ENCODE data around the gene AP4E1. TPM values are rescaled to one million over a fixed set of nuclear protein-coding genes. Genes with fewer than 3 reads are reported as not detected.

AP4E1 gene
- total and polyA plus RNA-seq, 2 of the 4 experiments (the other 2 are of a cell fraction): 3.1 to 6.8 TPM

- Histone ChIP-seq H3K27ac (ENCODE audit: insufficient read depth, low read length) (no peak overlapping the region), H2AK5ac (ENCODE audit: low read depth, low read length) (no peak overlapping the region), H3K23ac (ENCODE audit: low read depth, low read length) (no peak overlapping the region), H4K91ac (ENCODE audit: insufficient read depth, low read depth, low read length) (no peak overlapping the region), H3K9ac (ENCODE audit: low read depth, low read length) (no peak overlapping the region; the same call in 1 of the 2 replicates), H2AFZ (replicated peaks; ENCODE audit: low read length, poor library complexity) (no peak overlapping the region), H3K56ac (ENCODE audit: extremely low read depth, insufficient read depth, low read length) (no peak overlapping the region), H3K27me3 (ENCODE audit: control insufficient read depth, insufficient read depth, low read length) (no peaks in the 10 kb centered on the region), H3K4me3 (ENCODE audit: insufficient read depth, low read depth, low read length) (no peak overlapping the region), H3K9me1 (ENCODE audit: insufficient read depth, low read length) (0 out of 2 replicates have a peak, but pooled peaks cover 3% of the 10 kb centered on the region), H2AK9ac (replicated peaks; ENCODE audit: low read depth, low read length, poor library complexity) (no peak overlapping the region), H4K20me1 (ENCODE audit: insufficient read depth, low read length) (no peaks in the 10 kb centered on the region), H3K18ac (ENCODE audit: low read depth, low read length) (peak overlapping the region; percentile 36; the same call in 1 of the 2 replicates), H2BK5ac (ENCODE audit: low read depth, low read length, poor library complexity, severe bottlenecking) (peak overlapping the region; percentile 83), H3K4me1 (ENCODE audit: control insufficient read depth, insufficient read depth, low read length) (0 out of 2 replicates have a peak, but pooled peaks cover 2% of the 10 kb centered on the region), H3K36me3 (ENCODE audit: control insufficient read depth, insufficient read depth, low read length) (peaks cover 14% of the 10 kb centered on the region), H4K5ac (ENCODE audit: low read depth, low read length) (no peak overlapping the region), H3K9me3 (ENCODE audit: control insufficient read depth, insufficient read depth, low read length) (no peaks in the 10 kb centered on the region), H2BK120ac (ENCODE audit: low read depth, low read length) (no peak overlapping the region), H3K14ac (replicated peaks; ENCODE audit: low read depth, low read length) (no peak overlapping the region), H4K8ac (ENCODE audit: low read depth in 2 of 2, low read length in 2 of 2) (0 out of 4 replicates have a peak overlapping the region, but pooled peaks of 1 of the 2 experiments have one; percentile 2), H3K4ac (ENCODE audit: low read depth, low read length) (no peak overlapping the region; the same call in 1 of the 2 replicates), H2BK20ac (ENCODE audit: low read depth, low read length) (no peak overlapping the region), H3K79me1 (ENCODE audit: low read depth in 1 of 2, low read length in 2 of 2) (peaks cover 0 to 3% of the 10 kb centered on the region in 2 experiments; a peak in 1 of 4 replicates), H3K4me2 (ENCODE audit: low read depth, low read length) (peak overlapping the region; percentile 74; the same call in 1 of the 2 replicates), H2BK15ac (ENCODE audit: low read depth, low read length) (no peak overlapping the region)
- TF ChIP-seq MAFK (IDR thresholded peaks at IDR 0.05; ENCODE audit: low read depth, low read length) (no peak), NFE2L2 (IDR thresholded peaks at IDR 0.05; ENCODE audit: low read depth, low read length) (no peak), ELK1 (IDR thresholded peaks at IDR 0.05; ENCODE audit: borderline replicate concordance, low read depth, low read length) (no peak), CEBPB (IDR thresholded peaks at IDR 0.05; ENCODE audit: low read depth, low read length) (no peak), MXI1 (IDR thresholded peaks at IDR 0.05; ENCODE audit: borderline replicate concordance, low read depth, low read length) (no peak), FOS (IDR thresholded peaks at IDR 0.05; ENCODE audit: low read depth, low read length) (peak; percentile 39; the same call in 1 of the 2 replicates), CTCF (conservative IDR thresholded peaks at IDR 0.05; ENCODE audit: low read depth, low read length) (no peak), RFX5 (IDR thresholded peaks at IDR 0.05; ENCODE audit: low read depth, low read length) (no peak)
- WGBS, 2 experiments (ENCODE audit: extremely low coverage in 2 of 2, insufficient read length in 1 of 2): no CpG with 5 or more reads among the region's 2 CpGs
- CTCF ChIA-PET: no interaction called here
- in situ Hi-C loops (cut with MboI; ENCODE audit: low sequenced_read_pairs): no loop called here
- ATAC-seq (ENCODE audit: low read depth) (peak; percentile 89), DNase-seq (peak; percentile 75)
- POLR2A ChIA-PET (ENCODE audit: unreplicated experiment): no interaction called here
- BruUV-seq (replicated peaks): no TSS peak
- intact Hi-C loops (cut with micrococcal nuclease): no loop called here
- dilution Hi-C loops (cut with HindIII; ENCODE audit: low sequenced_read_pairs, unreplicated experiment): no loop called here
These were observed 31.4 kb downstream of the AP4E1 start for GRCh38 chr15:50939911-50940310.

Data from IMR-90 (cell line).